Keratinocyte (primary cell): ENCODE data around the gene ARL13B. TPM values are rescaled to one million over a fixed set of nuclear protein-coding genes. Genes with fewer than 3 reads are reported as not detected.
"Not testable (repeated sequence)": the region's sequence is repeated elsewhere in the genome, so short reads cannot be mapped to it uniquely, and the experiment has no call there.

Experiments
- DNase-seq: peaks from one replicate; pipeline ENCODE4 v3.0.0-alpha.2; 2011; ENCODE audit warnings: low read depth, missing footprints, low spot score
- FAIRE-seq: peaks from 2 replicates; lab custom pipeline; 2011; peaks lifted over from hg19 to GRCh38; lab: Jason Lieb, UNC
- H2AFZ ChIP-seq: 2 replicates; pipeline ENCODE4 v1.6.0; 2012; ENCODE audit warnings: low read length, control low read depth, inconsistent platforms; ENCODE audit not compliant: control insufficient read depth
- H3K27ac ChIP-seq: 2 replicates; pipeline ENCODE4 v1.5.1; 2011; ENCODE audit warnings: low read length; ENCODE audit not compliant: control insufficient read depth, insufficient read depth
- H3K27me3 ChIP-seq: 3 replicates; pipeline ENCODE4 v1.6.0; 2011; ENCODE audit warnings: low read length; ENCODE audit not compliant: control insufficient read depth, insufficient read depth; ENCODE audit errors: extremely low read depth
- H3K36me3 ChIP-seq, 2 experiments: 2 replicates in 1 of 2; 3 replicates in 1 of 2; pipeline ENCODE4 v1.5.1; 2011; ENCODE audit warnings: low read length in 2 of 2, mild to moderate bottlenecking in 1 of 2; ENCODE audit not compliant: control insufficient read depth in 2 of 2, insufficient read depth in 2 of 2; ENCODE audit errors: extremely low read depth in 1 of 2
- H3K4me1 ChIP-seq: 3 replicates; pipeline ENCODE4 v1.5.1; 2011; ENCODE audit warnings: low read length; ENCODE audit not compliant: control insufficient read depth, insufficient read depth; ENCODE audit errors: extremely low read depth
- H3K4me2 ChIP-seq: 3 replicates; pipeline ENCODE4 v1.6.0; 2011; ENCODE audit warnings: low read depth, low read length; ENCODE audit not compliant: control insufficient read depth, insufficient read depth; ENCODE audit errors: extremely low read depth
- H3K4me3 ChIP-seq, 3 experiments: fragments of 200-600 bp in 1 of 3; sonication (generic) in 1 of 3; 2 replicates in 2 of 3; 3 replicates in 1 of 3; pipeline ENCODE4 v1.5.1; 2011 to 2016; ENCODE audit warnings: low read length in 3 of 3, mild to moderate bottlenecking in 3 of 3, control low read depth in 2 of 3, inconsistent platforms in 1 of 3, low read depth in 1 of 3, mixed read lengths in 1 of 3, mixed run types in 1 of 3, moderate library complexity in 1 of 3; ENCODE audit not compliant: control insufficient read depth in 2 of 3, insufficient read depth in 2 of 3; ENCODE audit errors: extremely low read depth in 1 of 3
- H3K79me2 ChIP-seq: 2 replicates; pipeline ENCODE4 v1.6.0; 2012; ENCODE audit warnings: low read length; ENCODE audit not compliant: control insufficient read depth, insufficient read depth
- H3K9ac ChIP-seq: 3 replicates; pipeline ENCODE4 v1.6.0; 2011; ENCODE audit warnings: low read length; ENCODE audit not compliant: control insufficient read depth, insufficient read depth; ENCODE audit errors: extremely low read depth
- H3K9me1 ChIP-seq: 3 replicates; pipeline ENCODE4 v1.6.0; 2011; ENCODE audit warnings: low read length; ENCODE audit not compliant: control insufficient read depth, insufficient read depth; ENCODE audit errors: extremely low read depth
- H3K9me3 ChIP-seq: 2 replicates; pipeline ENCODE4 v1.5.1; 2012; ENCODE audit warnings: low read depth, low read length; ENCODE audit not compliant: control insufficient read depth
- H4K20me1 ChIP-seq: 3 replicates; pipeline ENCODE4 v1.6.0; 2011; ENCODE audit warnings: low read length; ENCODE audit not compliant: control insufficient read depth, insufficient read depth; ENCODE audit errors: extremely low read depth
- CTCF ChIP-seq, 3 experiments: IDR thresholded peaks in 1 of 3; conservative IDR thresholded peaks in 1 of 3; optimal IDR thresholded peaks in 1 of 3; 2 replicates in 2 of 3; 3 replicates in 1 of 3; pipeline versions ENCODE3 to v1.5.1; 2011; ENCODE audit warnings: low read length in 3 of 3, mild to moderate bottlenecking in 3 of 3, moderate library complexity in 2 of 3, control low read depth in 1 of 3, inconsistent platforms in 1 of 3; ENCODE audit not compliant: insufficient read depth in 2 of 3; ENCODE audit errors: extremely low read depth in 1 of 3
- EZH2 ChIP-seq: IDR thresholded peaks from one replicate; pipeline ENCODE4 v1.6.1; 2012; ENCODE audit warnings: inconsistent platforms, mild to moderate bottlenecking, low read length, moderate library complexity
- dilution Hi-C: fragments of 300-500 bp; cut with MboI; formaldehyde crosslinking; loops from one replicate; pipeline ENCODE4 v1.7.0; 2020; ENCODE audit warnings: low sequenced_read_pairs; ENCODE audit not compliant: extremely low pct_ligation_motif_present
- polyA plus RNA-seq, 5 experiments: library from polyadenylated mRNA; depleted of rRNA in 3 of 5; stranded (reverse) in 3 of 5; stranded (forward) in 1 of 5; unstranded in 1 of 5; fragments of >200 nt; gene quantifications; 1 replicate in 1 of 5; 2 replicates in 3 of 5; 3 replicates in 1 of 5; pipeline versions ENCODE4 v1.2.1 to v1.2.3, GENCODE V29; 2011 to 2012; ENCODE audit warnings: missing spikeins in 2 of 5, low read depth in 1 of 5, low replicate concordance in 1 of 5

ARL13B gene
- polyA plus RNA-seq, 1 donor (not counting 4 experiments of a cell fraction or from before 2014, with no cell fraction given): 6.8 TPM

GRCh38 chr3:93934366-93935046, 45.4 kb upstream of the ARL13B start:
- dilution Hi-C loops: no loop called here
- TF ChIP-seq CTCF (optimal IDR thresholded peaks at IDR 0.05 in 1 of 3, IDR thresholded peaks at IDR 0.05 in 1 of 3, conservative IDR thresholded peaks at IDR 0.05 in 1 of 3; ENCODE audit: extremely low read depth in 1 of 3, insufficient read depth in 2 of 3, low read length in 3 of 3): no peak
- TF ChIP-seq EZH2: no peak
- H3K27ac ChIP-seq: no peak overlapping the region

GRCh38 chr3:93936549-93936948, 43.4 kb upstream of the ARL13B start:
- no peaks in the 10 kb centered on the region for H3K79me2 ChIP-seq
- no peaks in the 10 kb centered on the region for H3K4me1 ChIP-seq
- no peak overlapping the region for H3K27ac ChIP-seq
- H3K4me2 ChIP-seq: no peak overlapping the region
- H2AFZ ChIP-seq: no peak overlapping the region
- H3K9me3 ChIP-seq: no peaks in the 10 kb centered on the region
- H3K4me3 ChIP-seq: no peak overlapping the region
- no peaks in the 10 kb centered on the region for H3K36me3 ChIP-seq
- no peaks in the 10 kb centered on the region for H4K20me1 ChIP-seq
- dilution Hi-C loops: no loop called here
- H3K27me3 ChIP-seq: no peaks in the 10 kb centered on the region
- FAIRE-seq: no peak
- TF ChIP-seq CTCF (optimal IDR thresholded peaks at IDR 0.05 in 1 of 3, IDR thresholded peaks at IDR 0.05 in 1 of 3, conservative IDR thresholded peaks at IDR 0.05 in 1 of 3; ENCODE audit: extremely low read depth in 1 of 3, insufficient read depth in 2 of 3, low read length in 3 of 3) (no peak), EZH2 (no peak)
- H3K9me1 ChIP-seq: no peaks in the 10 kb centered on the region
- no peak overlapping the region for H3K9ac ChIP-seq
- no peak for DNase-seq

More at GRCh38 chr3:93934366-93935046, 45.4 kb upstream of the ARL13B start:
- H3K4me2 ChIP-seq: no peak overlapping the region
- H4K20me1 ChIP-seq: no peaks in the 10 kb centered on the region
- H3K9me3 ChIP-seq: no peaks in the 10 kb centered on the region
- H3K4me1 ChIP-seq: no peaks in the 10 kb centered on the region
- H3K9ac ChIP-seq: no peak overlapping the region
- no peaks in the 10 kb centered on the region for H3K79me2 ChIP-seq
- DNase-seq (no peak), FAIRE-seq (no peak)
- no peak overlapping the region for H3K4me3 ChIP-seq
- H2AFZ ChIP-seq: no peak overlapping the region
- H3K27me3 ChIP-seq: no peaks in the 10 kb centered on the region
- no peaks in the 10 kb centered on the region for H3K36me3 ChIP-seq
- no peaks in the 10 kb centered on the region for H3K9me1 ChIP-seq

- H4K20me1 ChIP-seq, dilution Hi-C loops, H3K4me3 ChIP-seq, H3K27me3 ChIP-seq, H2AFZ ChIP-seq, H3K27ac ChIP-seq, H3K9me3 ChIP-seq, FAIRE-seq, H3K79me2 ChIP-seq, DNase-seq, H3K36me3 ChIP-seq, H3K4me1 ChIP-seq, H3K4me2 ChIP-seq, H3K9me1 ChIP-seq, H3K9ac ChIP-seq: not testable (repeated sequence)
Observed at GRCh38 chr3:93937485-93937884, 42.5 kb upstream of the ARL13B start.

- DNase-seq: not testable (repeated sequence)
Observed at GRCh38 chr3:93949958-93950357, 30.0 kb upstream of the ARL13B start.

More at GRCh38 chr3:93949958-93950357, 30.0 kb upstream of the ARL13B start:
- H3K27me3 ChIP-seq, H3K36me3 ChIP-seq, H3K4me2 ChIP-seq, H3K9ac ChIP-seq, H2AFZ ChIP-seq, H3K4me1 ChIP-seq, FAIRE-seq, dilution Hi-C loops, H4K20me1 ChIP-seq, H3K79me2 ChIP-seq, H3K9me3 ChIP-seq, H3K9me1 ChIP-seq, H3K4me3 ChIP-seq, H3K27ac ChIP-seq: not testable (repeated sequence)
